ENCODE data around the gene CLDN9.
"Not testable (repeated sequence)": the region's sequence is repeated elsewhere in the genome, so short reads cannot be mapped to it uniquely, and the experiment has no call there.

Gene CLDN9

DNA sequence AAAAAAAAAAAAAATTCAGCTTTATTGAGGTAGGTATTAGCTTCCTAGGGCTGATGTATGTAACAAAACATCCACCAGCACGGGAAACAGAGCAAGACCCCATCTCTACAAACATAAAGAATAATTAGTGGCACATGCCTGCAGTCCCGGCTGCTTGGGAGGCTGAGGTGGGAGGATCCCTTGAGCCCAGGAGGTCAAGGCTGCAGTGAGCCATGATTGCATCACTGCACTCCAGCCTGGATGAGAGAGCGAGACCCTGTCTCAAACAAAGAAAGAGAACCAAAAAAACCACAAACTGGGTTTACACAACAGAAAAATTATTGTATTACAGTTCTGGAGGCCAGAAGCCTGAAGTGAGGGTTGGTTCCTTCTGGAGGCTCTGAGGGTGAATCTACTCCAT lies 29.7 kb downstream of the CLDN9 start:
- Histone ChIP-seq H3K27me3 (ENCODE audit: insufficient read depth, low read length) (peaks cover 67% of the 10 kb centered on the region), H3K27ac (ENCODE audit: low read depth, low read length) (no peak overlapping the region)
- WGBS, result 93% methylated on average over 2 of the region's 3 CpGs

DNA sequence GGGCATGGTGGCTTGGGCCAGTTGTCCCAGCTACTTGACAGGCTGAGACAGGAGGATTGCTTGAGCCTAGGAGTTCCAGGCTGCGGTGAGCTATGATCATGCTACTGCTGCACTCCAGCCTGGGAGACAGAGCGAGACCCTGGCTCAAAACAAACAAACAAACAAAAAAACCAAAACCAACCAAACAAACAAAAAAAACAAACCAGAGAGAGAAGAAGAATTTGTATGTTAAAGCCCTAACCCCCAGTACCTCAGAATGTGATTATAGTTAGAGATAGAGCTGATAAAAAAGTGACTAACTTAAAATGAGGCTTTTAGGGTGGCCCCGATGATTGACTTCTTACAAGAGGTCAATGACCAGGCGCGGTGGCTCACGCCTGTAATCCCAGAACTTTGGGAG lies 32.0 kb downstream of the CLDN9 start:
- Histone ChIP-seq H3K27ac (ENCODE audit: low read depth, low read length) (no peak overlapping the region), H3K4me3 (ENCODE audit: low read length) (peak overlapping the region; percentile 82; the same call in 1 of the 2 replicates), H3K9me3 (ENCODE audit: insufficient read depth, low read depth, low read length) (no peaks in the 10 kb centered on the region), H3K4me1 (ENCODE audit: insufficient read depth, low read length) (no peaks in the 10 kb centered on the region), H3K27me3 (ENCODE audit: insufficient read depth, low read length) (peaks cover 65% of the 10 kb centered on the region), H3K36me3 (ENCODE audit: insufficient read depth, low read length) (no peaks in the 10 kb centered on the region), H3K9ac (ENCODE audit: low read depth, low read length) (no peak overlapping the region)
- WGBS, result 93% methylated on average over 5 of the region's 6 CpGs

More for the DNA sequence above, 29.7 kb downstream of the CLDN9 start:
- no peak overlapping the region for H3K4me3 ChIP-seq (ENCODE audit: low read length)
- peaks cover 5% of the 10 kb centered on the region; the same call in 1 of the 2 replicates for H3K4me1 ChIP-seq (ENCODE audit: insufficient read depth, low read length)
- no peak overlapping the region for H3K9ac ChIP-seq (ENCODE audit: low read depth, low read length)
- H3K36me3 ChIP-seq (ENCODE audit: insufficient read depth, low read length), result no peaks in the 10 kb centered on the region
- H3K9me3 ChIP-seq (ENCODE audit: insufficient read depth, low read depth, low read length), result no peaks in the 10 kb centered on the region

DNA sequence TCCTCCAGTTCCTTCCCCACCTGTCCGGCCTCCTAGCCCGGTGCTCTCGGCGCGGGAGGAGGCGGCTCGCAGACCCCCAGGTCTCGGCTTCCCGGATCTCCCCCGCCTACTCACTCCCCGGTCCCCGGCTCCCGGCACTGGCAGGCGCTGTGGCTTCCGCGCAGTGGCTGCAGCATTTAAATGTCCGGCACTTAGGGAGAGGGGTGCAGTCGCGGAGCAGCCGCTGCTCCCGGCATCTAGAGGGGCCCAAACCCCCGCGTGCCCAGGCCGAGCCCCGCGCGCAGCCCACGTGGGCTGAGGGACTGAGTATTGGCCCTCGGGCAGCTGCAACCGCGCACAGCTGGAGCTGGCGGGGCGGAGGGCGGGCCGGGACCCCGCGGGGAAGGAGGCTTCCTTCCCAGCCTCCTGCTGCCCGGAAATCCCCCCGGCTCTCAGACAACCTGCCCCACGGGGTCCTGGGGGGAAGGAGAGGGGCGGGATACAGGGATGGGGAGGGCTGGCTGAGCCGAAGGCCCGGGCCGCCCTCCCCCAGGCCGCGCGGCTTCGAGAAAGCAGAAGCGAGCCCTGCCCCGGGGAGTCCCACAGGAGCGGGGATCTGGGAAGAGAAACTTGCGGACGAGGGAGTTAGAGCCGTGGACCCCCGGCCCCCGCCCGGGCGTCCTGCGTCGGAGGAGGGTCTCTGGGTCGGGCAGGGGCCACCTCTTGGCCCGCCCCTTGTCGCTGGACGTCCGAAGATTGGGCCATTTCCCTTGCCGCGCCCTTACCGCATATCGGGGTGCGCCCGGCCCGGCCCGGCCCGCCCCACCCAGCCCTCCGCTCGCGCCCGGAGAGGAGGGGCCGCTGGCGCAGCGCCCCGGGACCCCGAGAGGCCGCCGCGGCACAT lies 33.3 kb downstream of the CLDN9 start, which contains the start of gene MMP25:
Gene MMP25, plus strand, starts transcription at position 804 of the 883 bp plus-strand sequence. CDS start 357 bp downstream, outside the sequence.
- Histone ChIP-seq H3K27ac (ENCODE audit: low read depth, low read length) (peak within 1 kb of the TSS; percentile 71; the same call in 1 of the 2 replicates), H3K4me3 (ENCODE audit: low read length) (peak within 1 kb of the TSS; percentile 82), H3K4me1 (ENCODE audit: insufficient read depth, low read length) (no peaks in the 10 kb centered on the region)

DNA sequence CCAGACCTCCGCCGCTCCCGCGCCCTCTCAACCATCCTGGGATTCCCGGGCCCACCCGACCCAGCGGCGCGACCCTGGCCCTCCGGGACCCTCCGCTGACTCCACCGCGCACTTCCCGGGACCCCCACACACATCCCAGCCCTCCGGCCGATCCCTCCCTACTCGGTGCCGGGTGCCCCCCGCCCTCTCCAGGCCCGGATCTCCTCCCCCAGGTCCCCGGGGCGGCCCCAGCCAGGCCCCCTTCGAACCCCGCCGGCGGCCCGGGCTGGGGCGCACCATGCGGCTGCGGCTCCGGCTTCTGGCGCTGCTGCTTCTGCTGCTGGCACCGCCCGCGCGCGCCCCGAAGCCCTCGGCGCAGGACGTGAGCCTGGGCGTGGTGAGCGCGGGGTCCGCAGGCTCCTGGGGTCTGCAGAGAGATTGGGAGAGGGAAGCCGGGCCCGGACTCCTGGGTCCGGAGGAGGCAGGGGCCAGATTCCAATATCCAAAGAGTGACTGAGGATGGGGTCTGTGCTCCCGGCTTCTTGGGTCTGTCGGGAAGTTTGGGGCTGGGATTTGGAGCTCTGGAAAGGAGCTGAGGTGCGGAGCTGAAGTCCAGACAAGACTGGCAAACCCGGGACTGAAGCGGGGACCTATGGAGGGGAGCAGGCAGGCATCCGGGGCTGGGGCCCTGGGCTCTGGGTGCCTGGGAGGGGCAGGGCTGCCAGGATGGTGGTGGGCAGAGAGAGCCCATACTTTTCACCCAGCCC lies 34.1 kb downstream of the CLDN9 start:
- Histone ChIP-seq H3K4me3 (ENCODE audit: low read length) (peak overlapping the region; percentile 82), H3K9me3 (ENCODE audit: insufficient read depth, low read depth, low read length) (no peaks in the 10 kb centered on the region), H3K36me3 (ENCODE audit: insufficient read depth, low read length) (no peaks in the 10 kb centered on the region), H3K27ac (ENCODE audit: low read depth, low read length) (no peak overlapping the region), H3K9ac (ENCODE audit: low read depth, low read length) (peak overlapping the region; percentile 68), H3K4me1 (ENCODE audit: insufficient read depth, low read length) (no peaks in the 10 kb centered on the region), H3K27me3 (ENCODE audit: insufficient read depth, low read length) (peaks cover 77% of the 10 kb centered on the region)
- WGBS, result 2% methylated on average over 54 of the region's 54 CpGs

More for the DNA sequence above, 33.3 kb downstream of the CLDN9 start, which contains the start of gene MMP25:
- Histone ChIP-seq H3K9me3 (ENCODE audit: insufficient read depth, low read depth, low read length) (no peaks in the 10 kb centered on the region), H3K36me3 (ENCODE audit: insufficient read depth, low read length) (no peaks in the 10 kb centered on the region), H3K9ac (ENCODE audit: low read depth, low read length) (peak within 1 kb of the TSS; percentile 69), H3K27me3 (ENCODE audit: insufficient read depth, low read length) (peaks cover 75% of the 10 kb centered on the region)
- under 1% methylated on average over 84 of the region's 86 CpGs for WGBS

DNA sequence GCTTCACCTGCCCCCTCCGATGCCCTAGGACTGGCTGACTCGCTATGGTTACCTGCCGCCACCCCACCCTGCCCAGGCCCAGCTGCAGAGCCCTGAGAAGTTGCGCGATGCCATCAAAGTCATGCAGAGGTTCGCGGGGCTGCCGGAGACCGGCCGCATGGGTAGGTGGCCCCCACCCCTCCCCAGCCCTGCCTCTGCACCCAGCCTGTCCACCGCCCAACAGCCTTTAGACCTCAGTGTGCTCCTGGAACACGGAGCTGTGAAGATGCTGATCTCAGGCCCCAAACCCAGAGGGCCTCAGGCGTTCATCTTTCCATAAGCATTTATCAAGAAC lies 34.6 kb downstream of the CLDN9 start:
- peaks cover 77% of the 10 kb centered on the region for H3K27me3 ChIP-seq (ENCODE audit: insufficient read depth, low read length)
- peak overlapping the region; percentile 68; the same call in 1 of the 2 replicates for H3K9ac ChIP-seq (ENCODE audit: low read depth, low read length)
- WGBS, result 26% methylated on average over 13 of the region's 13 CpGs
- peak overlapping the region; percentile 82 for H3K4me3 ChIP-seq (ENCODE audit: low read length)
- H3K4me1 ChIP-seq (ENCODE audit: insufficient read depth, low read length), result no peaks in the 10 kb centered on the region
- no peaks in the 10 kb centered on the region for H3K9me3 ChIP-seq (ENCODE audit: insufficient read depth, low read depth, low read length)
- H3K36me3 ChIP-seq (ENCODE audit: insufficient read depth, low read length), result no peaks in the 10 kb centered on the region
- no peak overlapping the region for H3K27ac ChIP-seq (ENCODE audit: low read depth, low read length)

DNA sequence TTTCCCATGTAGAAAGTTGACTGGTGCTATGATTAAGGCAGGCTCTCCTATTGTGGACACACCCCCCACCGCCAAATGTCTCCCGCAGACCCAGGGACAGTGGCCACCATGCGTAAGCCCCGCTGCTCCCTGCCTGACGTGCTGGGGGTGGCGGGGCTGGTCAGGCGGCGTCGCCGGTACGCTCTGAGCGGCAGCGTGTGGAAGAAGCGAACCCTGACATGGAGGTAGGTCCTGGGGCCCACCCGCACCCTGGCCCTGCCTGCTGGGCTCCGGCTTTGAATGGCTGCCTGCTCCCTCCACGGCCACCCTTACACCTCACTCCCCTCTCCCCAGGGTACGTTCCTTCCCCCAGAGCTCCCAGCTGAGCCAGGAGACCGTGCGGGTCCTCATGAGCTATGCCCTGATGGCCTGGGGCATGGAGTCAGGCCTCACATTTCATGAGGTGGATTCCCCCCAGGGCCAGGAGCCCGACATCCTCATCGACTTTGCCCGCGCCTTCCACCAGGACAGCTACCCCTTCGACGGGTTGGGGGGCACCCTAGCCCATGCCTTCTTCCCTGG lies 37.3 kb downstream of the CLDN9 start:
- H3K36me3 ChIP-seq (ENCODE audit: insufficient read depth, low read length), result no peaks in the 10 kb centered on the region; the same call in 1 of the 2 replicates
- no peaks in the 10 kb centered on the region for H3K9me3 ChIP-seq (ENCODE audit: insufficient read depth, low read depth, low read length)
- H3K4me1 ChIP-seq (ENCODE audit: insufficient read depth, low read length), result no peaks in the 10 kb centered on the region
- H3K4me3 ChIP-seq (ENCODE audit: low read length), result no peak overlapping the region
- H3K27ac ChIP-seq (ENCODE audit: low read depth, low read length), result no peak overlapping the region
- WGBS, result 89% methylated on average over 26 of the region's 26 CpGs
- H3K9ac ChIP-seq (ENCODE audit: low read depth, low read length), result no peak overlapping the region
- peaks cover 55% of the 10 kb centered on the region for H3K27me3 ChIP-seq (ENCODE audit: insufficient read depth, low read length)

DNA sequence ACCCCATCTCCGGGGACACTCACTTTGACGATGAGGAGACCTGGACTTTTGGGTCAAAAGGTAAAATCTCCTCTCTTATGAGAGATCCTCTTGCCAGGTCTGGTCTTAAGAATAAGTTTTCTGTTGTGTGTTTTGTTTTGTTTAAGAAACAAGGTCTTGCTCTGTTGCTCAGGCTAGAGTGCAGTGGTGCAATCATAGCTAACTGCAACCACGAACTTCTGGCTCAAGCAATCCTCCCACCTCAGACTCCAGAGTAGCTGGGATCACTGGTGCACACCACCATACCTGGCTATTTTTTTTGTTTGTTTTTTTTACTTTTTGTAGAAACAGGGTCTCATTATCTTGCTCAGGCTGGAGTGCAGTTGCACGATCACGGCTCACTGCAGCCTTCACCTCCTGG lies 37.8 kb downstream of the CLDN9 start:
- Histone ChIP-seq H3K27me3 (ENCODE audit: insufficient read depth, low read length) (peaks cover 51% of the 10 kb centered on the region), H3K27ac (ENCODE audit: low read depth, low read length) (no peak overlapping the region), H3K9me3 (ENCODE audit: insufficient read depth, low read depth, low read length) (no peaks in the 10 kb centered on the region), H3K36me3 (ENCODE audit: insufficient read depth, low read length) (no peaks in the 10 kb centered on the region; the same call in 1 of the 2 replicates), H3K9ac (ENCODE audit: low read depth, low read length) (no peak overlapping the region), H3K4me3 (ENCODE audit: low read length) (no peak overlapping the region), H3K4me1 (ENCODE audit: insufficient read depth, low read length) (no peaks in the 10 kb centered on the region)
- 96% methylated on average over 5 of the region's 5 CpGs for WGBS

DNA sequence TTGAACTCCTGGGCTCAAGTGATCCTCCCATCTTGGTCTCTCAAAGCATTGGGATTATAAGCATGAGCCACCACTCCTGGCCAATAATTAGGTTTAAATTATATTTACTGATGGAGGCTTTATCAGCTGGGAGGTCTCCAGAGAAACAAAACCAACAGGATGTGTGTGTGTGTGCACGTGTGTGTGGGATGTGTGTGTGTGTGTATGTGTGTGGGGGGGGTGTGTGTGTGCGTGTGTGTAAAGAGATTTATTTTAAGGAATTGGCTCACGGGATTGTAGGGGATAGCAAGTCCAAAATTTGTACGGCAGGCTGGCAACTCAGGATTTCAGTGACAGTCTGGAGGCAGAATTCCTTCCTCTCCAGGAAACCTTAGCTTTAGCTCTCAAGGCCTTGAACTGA lies 38.3 kb downstream of the CLDN9 start:
- Histone ChIP-seq H3K4me3 (ENCODE audit: low read length) (no peak overlapping the region), H3K27me3 (ENCODE audit: insufficient read depth, low read length) (peaks cover 47% of the 10 kb centered on the region), H3K9me3 (ENCODE audit: insufficient read depth, low read depth, low read length) (no peaks in the 10 kb centered on the region), H3K4me1 (ENCODE audit: insufficient read depth, low read length) (no peaks in the 10 kb centered on the region), H3K27ac (ENCODE audit: low read depth, low read length) (no peak overlapping the region), H3K36me3 (ENCODE audit: insufficient read depth, low read length) (no peaks in the 10 kb centered on the region; the same call in 1 of the 2 replicates), H3K9ac (ENCODE audit: low read depth, low read length) (no peak overlapping the region)
- WGBS, result 88% methylated on average over 4 of the region's 4 CpGs

DNA sequence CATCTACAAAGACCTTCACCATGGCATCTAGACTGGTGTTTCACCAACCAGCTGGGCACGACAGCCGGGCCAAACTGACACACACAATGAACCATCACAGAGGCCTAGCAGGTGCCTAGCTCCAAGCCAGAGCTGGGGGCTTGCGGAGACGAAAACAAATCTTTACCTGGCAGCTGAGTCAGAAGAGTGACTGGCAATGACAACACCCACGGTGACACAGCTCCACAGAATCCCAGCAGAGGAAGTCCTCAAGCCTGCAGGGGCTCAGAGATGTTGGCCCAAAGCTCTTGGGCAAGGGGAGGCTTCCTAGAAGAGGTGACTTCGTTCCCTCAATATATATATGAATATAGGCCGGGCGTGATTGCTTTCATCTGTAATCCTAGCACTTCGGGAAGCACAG lies 38.8 kb downstream of the CLDN9 start:
- Histone ChIP-seq H3K9ac (ENCODE audit: low read depth, low read length) (no peak overlapping the region), H3K9me3 (ENCODE audit: insufficient read depth, low read depth, low read length) (no peaks in the 10 kb centered on the region), H3K4me1 (ENCODE audit: insufficient read depth, low read length) (no peaks in the 10 kb centered on the region), H3K4me3 (ENCODE audit: low read length) (no peak overlapping the region), H3K27ac (ENCODE audit: low read depth, low read length) (no peak overlapping the region), H3K27me3 (ENCODE audit: insufficient read depth, low read length) (peaks cover 42% of the 10 kb centered on the region), H3K36me3 (ENCODE audit: insufficient read depth, low read length) (no peaks in the 10 kb centered on the region; the same call in 1 of the 2 replicates)
- 84% methylated on average over 8 of the region's 9 CpGs for WGBS

DNA sequence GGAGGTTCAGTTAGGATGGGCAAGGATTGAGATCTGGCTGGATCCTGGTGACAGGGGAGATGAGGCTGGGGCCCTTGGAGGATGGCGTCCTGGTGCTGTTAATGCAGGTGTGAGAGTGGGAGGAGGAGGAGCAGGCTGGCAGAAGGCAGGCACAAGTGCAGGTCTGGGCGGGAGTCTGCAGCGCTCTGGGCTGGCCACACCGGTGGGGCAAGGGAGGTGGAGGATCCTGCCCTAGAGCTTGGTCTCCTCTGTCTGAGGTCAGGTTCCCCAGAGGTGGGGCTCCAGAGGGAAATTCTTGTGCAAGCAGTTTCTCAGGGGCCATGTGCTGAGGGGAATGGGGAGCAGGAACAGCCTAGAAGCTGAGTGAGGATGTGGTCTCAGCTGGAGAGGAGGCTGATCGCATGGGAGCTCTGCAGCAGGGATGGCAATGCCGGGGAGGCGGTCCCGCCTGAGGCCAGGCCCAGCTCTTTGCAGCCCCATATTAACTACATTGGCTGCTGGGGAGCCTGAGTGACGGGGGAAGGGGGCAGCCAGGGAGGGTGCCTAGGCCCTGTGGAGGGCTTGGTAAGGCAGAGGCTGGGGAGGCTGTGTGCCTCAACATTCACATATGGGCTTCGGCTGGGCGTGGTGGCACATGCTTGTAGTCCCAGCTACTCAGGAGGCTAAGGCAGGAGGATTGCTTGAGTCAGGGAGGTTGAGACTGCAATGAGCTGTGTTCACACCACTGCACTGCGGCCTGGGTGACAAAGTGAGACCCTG lies 40.0 kb downstream of the CLDN9 start:
- H3K36me3 ChIP-seq (ENCODE audit: insufficient read depth, low read length); H3K27ac ChIP-seq (ENCODE audit: low read depth, low read length); H3K9ac ChIP-seq (ENCODE audit: low read depth, low read length); H3K9me3 ChIP-seq (ENCODE audit: insufficient read depth, low read depth, low read length); H3K4me1 ChIP-seq (ENCODE audit: insufficient read depth, low read length); H3K4me3 ChIP-seq (ENCODE audit: low read length): not testable (repeated sequence)
- peaks cover 34% of the 10 kb centered on the region for H3K27me3 ChIP-seq (ENCODE audit: insufficient read depth, low read length)
- WGBS, result 86% methylated on average over 6 of the region's 12 CpGs

Data from HUES64 (cell line).